ENCODE results near the gene LEMD1. TPM values are rescaled to one million over a fixed set of nuclear protein-coding genes. Genes with fewer than 3 reads are reported as not detected.

LEMD1 gene
- total RNA-seq, 4 donors from 2014 or later, result not detected

DNA sequence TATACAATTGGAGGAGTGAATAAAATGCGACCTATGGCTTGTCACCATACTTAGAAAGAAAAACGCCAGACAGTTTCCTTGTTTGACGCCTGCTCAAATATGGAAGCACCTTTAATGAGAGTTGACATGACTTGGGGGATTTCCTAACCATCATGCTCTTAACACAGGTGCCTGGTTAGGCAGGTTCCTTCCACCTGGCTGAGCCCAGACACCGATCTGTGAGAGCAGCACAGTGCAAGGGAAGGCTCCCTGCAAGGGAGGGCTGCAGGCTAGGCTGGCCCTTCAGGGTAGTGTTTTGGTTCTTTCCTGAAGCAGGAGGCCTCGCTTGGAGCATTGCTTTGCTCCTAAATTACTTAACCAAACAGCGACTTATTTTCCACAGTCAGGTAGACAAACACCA lies 40.6 kb downstream of the LEMD1 start:
- no peak for DNase-seq (ENCODE audit: low spot score in 2 of 2)
- WGBS, 2 donors, result 81 to 83% methylated on average over 6 of the region's 6 CpGs
- H3K27ac ChIP-seq, result no peak overlapping the region

DNA sequence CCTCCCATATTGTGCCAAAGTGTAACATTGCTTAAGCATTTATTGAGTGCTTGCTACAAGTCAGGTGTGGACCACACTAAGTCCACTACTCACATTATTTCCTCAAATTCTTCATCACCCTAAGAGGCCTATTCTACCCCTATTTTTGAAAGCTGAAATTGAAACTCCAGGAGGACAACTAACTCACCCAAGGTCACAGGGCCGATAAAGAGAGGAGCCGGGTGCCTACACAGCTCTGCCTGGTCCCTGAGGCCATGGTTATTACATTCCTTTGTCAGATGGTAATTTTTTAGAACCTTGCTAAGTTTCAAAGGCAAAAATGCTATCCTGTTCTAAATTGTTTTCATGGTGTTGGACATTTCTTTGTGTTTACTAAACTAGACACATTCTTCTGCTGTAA lies 41.0 kb downstream of the LEMD1 start:
- peaks cover 0 to 13% of the 10 kb centered on the region in 2 donors for H3K27me3 ChIP-seq
- no peak for TF ChIP-seq EP300 (IDR thresholded peaks at IDR 0.05)
- TF ChIP-seq, protein P1, sequence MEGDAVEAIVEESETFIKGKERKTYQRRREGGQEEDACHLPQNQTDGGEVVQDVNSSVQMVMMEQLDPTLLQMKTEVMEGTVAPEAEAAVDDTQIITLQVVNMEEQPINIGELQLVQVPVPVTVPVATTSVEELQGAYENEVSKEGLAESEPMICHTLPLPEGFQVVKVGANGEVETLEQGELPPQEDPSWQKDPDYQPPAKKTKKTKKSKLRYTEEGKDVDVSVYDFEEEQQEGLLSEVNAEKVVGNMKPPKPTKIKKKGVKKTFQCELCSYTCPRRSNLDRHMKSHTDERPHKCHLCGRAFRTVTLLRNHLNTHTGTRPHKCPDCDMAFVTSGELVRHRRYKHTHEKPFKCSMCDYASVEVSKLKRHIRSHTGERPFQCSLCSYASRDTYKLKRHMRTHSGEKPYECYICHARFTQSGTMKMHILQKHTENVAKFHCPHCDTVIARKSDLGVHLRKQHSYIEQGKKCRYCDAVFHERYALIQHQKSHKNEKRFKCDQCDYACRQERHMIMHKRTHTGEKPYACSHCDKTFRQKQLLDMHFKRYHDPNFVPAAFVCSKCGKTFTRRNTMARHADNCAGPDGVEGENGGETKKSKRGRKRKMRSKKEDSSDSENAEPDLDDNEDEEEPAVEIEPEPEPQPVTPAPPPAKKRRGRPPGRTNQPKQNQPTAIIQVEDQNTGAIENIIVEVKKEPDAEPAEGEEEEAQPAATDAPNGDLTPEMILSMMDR (IDR thresholded peaks at IDR 0.05), result no peak
- TF ChIP-seq POLR2A (IDR thresholded peaks at IDR 0.05), result no peak
- no peak for DNase-seq (ENCODE audit: low spot score in 2 of 2)
- WGBS, 2 donors, result 58 to 72% methylated on average over 2 of the region's 2 CpGs
- H3K27ac ChIP-seq, result no peak overlapping the region
- no peak overlapping the region for H3K4me3 ChIP-seq
- no peaks in the 10 kb centered on the region for H3K36me3 ChIP-seq
- peaks cover 0 to 3% (median 0%) of the 10 kb centered on the region in 4 donors for H3K4me1 ChIP-seq
- no peaks in the 10 kb centered on the region for H3K9me3 ChIP-seq

More for the DNA sequence above, 40.6 kb downstream of the LEMD1 start:
- Histone ChIP-seq H3K36me3 (no peaks in the 10 kb centered on the region), H3K27me3 (peaks cover 0 to 13% of the 10 kb centered on the region in 2 donors), H3K4me3 (no peak overlapping the region), H3K4me1 (no peaks in the 10 kb centered on the region), H3K9me3 (no peaks in the 10 kb centered on the region)
- TF ChIP-seq POLR2A (IDR thresholded peaks at IDR 0.05), result no peak

- H3K36me3 ChIP-seq, result no peaks in the 10 kb centered on the region
- no peaks in the 10 kb centered on the region for H3K9me3 ChIP-seq
- H3K4me3 ChIP-seq, result no peak overlapping the region
- peaks cover 0 to 9% (median 0%) of the 10 kb centered on the region in 4 donors for H3K4me1 ChIP-seq
- TF ChIP-seq, protein P1 (IDR thresholded peaks at IDR 0.05), result no peak
- TF ChIP-seq POLR2A (IDR thresholded peaks at IDR 0.05) (no peak), EP300 (IDR thresholded peaks at IDR 0.05) (no peak)
- peaks cover 0 to 13% of the 10 kb centered on the region in 2 donors for H3K27me3 ChIP-seq
- no peak overlapping the region for H3K27ac ChIP-seq
- 79 to 80% methylated on average over 8 of the region's 8 CpGs for WGBS, 2 donors
- no peak for DNase-seq (ENCODE audit: low spot score in 2 of 2)
Measured at GRCh38 chr1:205379056-205379455, 42.8 kb downstream of the LEMD1 start.

DNA sequence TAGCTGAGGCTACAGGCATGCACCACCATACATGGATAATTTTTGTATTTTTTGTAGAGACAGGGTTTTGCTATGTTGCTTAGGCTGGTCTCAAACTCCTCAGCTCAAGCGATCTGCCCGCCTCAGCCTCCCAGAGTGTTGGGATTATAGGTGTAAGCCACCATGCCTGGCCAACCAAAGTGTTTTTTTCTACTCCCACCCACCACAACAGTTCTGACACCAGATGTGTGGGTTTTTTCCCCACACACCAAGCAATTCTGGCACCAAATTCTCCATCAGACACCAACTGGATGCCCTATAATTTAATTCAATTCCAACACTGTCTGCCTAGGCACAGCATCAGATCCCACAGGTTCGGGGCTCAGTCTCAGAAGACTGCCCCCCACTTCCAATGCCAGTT lies 44.5 kb downstream of the LEMD1 start:
- no peak overlapping the region for H3K27ac ChIP-seq
- peaks cover 0 to 11% (median 0%) of the 10 kb centered on the region in 4 donors for H3K4me1 ChIP-seq
- no peak for DNase-seq (ENCODE audit: low spot score in 2 of 2)
- no peaks in the 10 kb centered on the region for H3K9me3 ChIP-seq
- TF ChIP-seq, protein P1 (IDR thresholded peaks at IDR 0.05), result no peak
- TF ChIP-seq EP300 (IDR thresholded peaks at IDR 0.05), result no peak
- TF ChIP-seq POLR2A (IDR thresholded peaks at IDR 0.05), result no peak
- 92 to 95% methylated on average over 3 of the region's 3 CpGs for WGBS, 2 donors
- no peak overlapping the region for H3K4me3 ChIP-seq
- no peaks in the 10 kb centered on the region for H3K36me3 ChIP-seq
- H3K27me3 ChIP-seq, result peaks cover 0 to 29% of the 10 kb centered on the region in 2 donors

GRCh38 chr1:205376739-205377138 lies 45.1 kb downstream of the LEMD1 start:
- TF ChIP-seq, protein P1 (IDR thresholded peaks at IDR 0.05), result no peak
- TF ChIP-seq POLR2A (IDR thresholded peaks at IDR 0.05) (no peak), EP300 (IDR thresholded peaks at IDR 0.05) (no peak)

More at GRCh38 chr1:205376739-205377138, 45.1 kb downstream of the LEMD1 start:
- peaks cover 0 to 33% of the 10 kb centered on the region in 2 donors for H3K27me3 ChIP-seq
- no peak for DNase-seq (ENCODE audit: low spot score in 2 of 2)
- H3K27ac ChIP-seq, result no peak overlapping the region
- H3K4me3 ChIP-seq, result no peak overlapping the region
- H3K4me1 ChIP-seq, result peaks cover 0 to 11% (median 0%) of the 10 kb centered on the region in 4 donors
- H3K9me3 ChIP-seq, result no peaks in the 10 kb centered on the region
- 66 to 67% methylated on average over 4 of the region's 4 CpGs for WGBS, 2 donors
- H3K36me3 ChIP-seq, result no peaks in the 10 kb centered on the region
